CD4-positive, alpha-beta T cell treated with Interleukin-17A for 4 hours (primary cell): Measurements from ENCODE around the gene KPTN.

Experiments
- DNase-seq: peaks from one replicate; pipeline ENCODE4 v3.0.0-alpha.2; 2020; ENCODE audit warnings: mixed read lengths

Gene KPTN

GRCh38 chr19:47464675-47465419 lies 19.2 kb downstream of the KPTN start:
- DNase-seq, result no peak

GRCh38 chr19:47461876-47462275 lies 22.1 kb downstream of the KPTN start:
- no peak for DNase-seq

GRCh38 chr19:47459477-47459876 lies 24.5 kb downstream of the KPTN start:
- DNase-seq, result no peak

DNA sequence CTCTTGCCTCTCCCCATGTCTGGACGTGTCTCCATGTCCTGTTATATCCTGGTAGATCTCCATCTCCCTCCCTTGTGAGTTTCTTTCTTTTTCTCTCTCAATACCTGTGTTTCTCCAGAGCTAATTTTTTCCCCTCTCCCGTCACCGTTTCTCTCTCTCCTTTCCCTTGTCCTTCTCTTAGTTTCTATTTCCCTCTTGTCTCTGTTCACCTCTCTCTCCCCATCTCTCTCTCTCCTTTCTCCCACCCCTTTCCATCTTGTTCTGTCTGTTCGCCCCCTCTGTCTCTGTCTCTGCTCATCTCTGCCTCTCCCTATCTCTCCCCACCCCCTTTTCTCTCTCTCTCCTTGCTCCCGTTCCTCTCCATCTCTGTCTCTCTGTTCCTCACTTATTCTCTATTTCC lies 25.3 kb downstream of the KPTN start:
- no peak for DNase-seq

DNA sequence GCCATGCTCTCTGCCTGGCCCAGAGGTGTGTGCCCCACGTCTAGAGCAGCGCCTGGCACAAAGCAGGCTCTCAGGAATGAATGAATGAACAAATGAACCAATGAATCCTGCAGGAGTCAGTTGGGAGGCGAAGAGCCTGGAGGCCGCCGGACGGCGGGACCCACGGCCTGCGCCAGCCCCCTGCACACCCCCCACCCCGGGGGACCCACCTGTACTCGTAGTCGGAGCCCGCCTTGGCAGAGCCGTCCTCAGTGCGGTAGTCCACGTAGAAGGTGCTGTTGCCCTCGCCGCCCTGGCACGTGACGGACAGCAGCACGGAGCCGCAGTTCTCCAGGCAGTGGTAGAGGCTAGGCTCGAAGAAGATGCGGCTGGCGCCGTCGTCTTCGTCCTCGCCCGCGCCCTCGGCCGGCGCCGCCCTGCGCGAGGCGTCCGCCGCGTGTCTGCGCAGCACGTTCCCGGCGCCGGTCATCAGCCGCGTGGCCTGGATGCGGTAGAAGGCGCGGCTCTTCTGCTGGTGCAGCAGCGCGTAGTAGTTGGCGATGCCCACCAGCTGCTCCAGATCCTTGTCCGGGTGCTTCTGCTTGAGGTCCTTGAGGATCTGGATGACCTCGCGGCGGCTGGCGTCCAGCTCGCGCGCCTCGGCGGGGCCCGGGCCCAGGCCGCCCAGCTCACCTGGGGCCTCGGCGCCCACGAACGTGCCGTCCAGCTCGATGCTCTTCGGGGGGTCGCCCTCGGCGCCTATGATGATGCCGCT lies 27.1 kb downstream of the KPTN start:
- no peak for DNase-seq

- no peak for DNase-seq
Observed at GRCh38 chr19:47450478-47450877, 33.5 kb downstream of the KPTN start.

DNA sequence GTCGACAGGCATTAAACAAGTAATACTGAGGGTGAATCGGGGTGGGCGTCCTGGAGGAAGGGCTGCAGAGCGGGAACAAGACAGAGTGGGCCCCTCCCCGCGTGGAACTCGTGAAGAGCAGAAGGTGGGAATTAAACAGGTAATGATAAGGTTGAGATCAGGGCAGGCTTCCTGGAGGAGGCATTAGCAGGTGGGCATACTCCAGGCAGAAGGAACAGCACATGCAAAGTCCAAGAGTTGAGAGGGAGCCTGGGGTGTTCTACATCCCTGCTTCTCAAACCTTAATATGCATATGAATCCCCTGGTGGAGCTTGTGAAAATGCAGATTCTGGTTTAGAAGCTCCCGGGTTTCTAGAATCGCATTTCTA lies 35.7 kb downstream of the KPTN start:
- no peak for DNase-seq

DNA sequence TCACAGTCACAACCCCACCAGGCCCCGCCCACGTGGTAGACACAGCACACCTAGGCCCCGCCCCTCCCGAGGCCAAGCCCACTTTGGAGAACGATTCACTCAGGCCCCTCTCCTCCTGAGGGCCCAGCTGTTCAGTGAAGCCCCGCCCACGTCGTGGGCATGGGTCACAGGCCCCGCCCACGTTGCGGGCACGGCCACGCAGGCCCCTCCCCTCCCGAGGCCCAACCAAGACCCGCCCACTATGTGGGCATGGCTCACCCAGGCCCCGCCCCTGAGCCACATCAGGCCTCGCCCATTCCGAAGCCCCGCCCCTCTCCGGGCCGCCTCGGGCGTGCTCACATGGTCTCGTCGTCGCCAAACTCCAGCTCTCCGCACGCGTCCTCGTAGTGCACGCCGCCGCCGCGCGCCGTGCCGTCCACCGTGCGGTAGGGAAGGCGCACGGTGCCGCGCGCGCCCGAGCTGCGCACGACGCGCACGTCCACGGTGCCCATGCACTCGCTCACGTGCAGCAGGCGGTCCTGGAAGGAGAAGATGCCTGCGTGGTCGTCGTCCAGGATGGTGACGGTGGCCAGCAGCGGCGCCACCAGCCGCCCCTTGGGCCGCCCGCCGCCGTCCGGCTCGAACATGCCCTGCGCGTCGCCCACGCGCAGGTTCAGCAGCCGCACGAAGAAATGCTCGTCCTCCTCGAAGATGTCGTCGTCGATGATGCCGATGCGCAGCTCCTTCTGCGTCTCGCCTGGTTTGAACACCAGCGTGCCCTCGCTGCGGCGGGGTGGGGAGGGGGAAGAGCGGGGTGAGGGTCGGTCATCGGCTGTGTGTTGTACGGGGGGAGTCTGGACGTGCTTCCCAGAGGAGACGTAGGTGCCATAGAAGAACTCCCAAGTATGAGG lies 36.3 kb downstream of the KPTN start:
- peak; percentile 50 for DNase-seq

GRCh38 chr19:47446534-47447469 lies 37.2 kb downstream of the KPTN start:
- peak; percentile 27 for DNase-seq

GRCh38 chr19:47445937-47446402 lies 38.0 kb downstream of the KPTN start:
- peak; percentile 87 for DNase-seq

DNA sequence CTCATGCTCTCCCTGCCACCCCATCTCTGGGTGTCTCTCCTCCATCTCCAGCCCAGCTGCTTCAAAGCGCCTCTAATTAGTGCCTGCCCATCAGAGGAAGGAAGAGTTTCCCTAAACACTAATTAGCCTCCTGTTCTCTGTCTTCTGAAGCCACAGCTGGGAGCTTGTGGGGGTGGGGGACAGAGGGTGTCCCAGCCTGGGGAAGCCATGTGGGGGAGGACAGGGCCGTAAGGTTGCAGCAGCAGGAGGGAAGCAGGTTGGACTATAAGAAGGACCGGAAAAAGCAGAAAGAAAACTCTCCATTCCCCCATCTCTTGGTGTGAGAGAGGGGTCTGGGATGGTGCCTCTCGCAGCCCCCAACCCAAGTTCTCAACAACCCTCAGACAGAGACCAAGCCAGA lies 38.5 kb downstream of the KPTN start:
- no peak for DNase-seq

- peak; percentile 60 for DNase-seq
Observed at GRCh38 chr19:47444388-47444821, 39.6 kb downstream of the KPTN start.

DNA sequence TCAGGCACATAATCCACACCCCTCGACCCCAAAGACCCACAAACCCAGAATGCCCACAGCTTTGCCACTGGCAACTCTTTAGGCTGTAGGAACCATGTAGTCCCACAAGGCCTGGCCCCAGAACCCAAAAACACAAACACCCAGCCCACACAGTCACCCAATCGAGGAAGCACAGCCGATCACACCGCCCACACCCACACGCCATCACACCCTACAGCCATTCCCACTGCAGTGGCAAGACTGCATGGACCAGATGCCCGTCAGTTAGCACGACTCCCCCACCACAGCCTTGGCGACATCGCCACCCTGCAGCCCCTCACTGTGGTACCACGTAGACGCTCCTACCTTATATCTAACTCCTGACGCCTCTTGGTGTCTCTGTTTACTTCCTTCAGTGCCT lies 40.7 kb downstream of the KPTN start:
- no peak for DNase-seq

GRCh38 chr19:47438793-47439220 lies 45.2 kb downstream of the KPTN start:
- no peak for DNase-seq

DNA sequence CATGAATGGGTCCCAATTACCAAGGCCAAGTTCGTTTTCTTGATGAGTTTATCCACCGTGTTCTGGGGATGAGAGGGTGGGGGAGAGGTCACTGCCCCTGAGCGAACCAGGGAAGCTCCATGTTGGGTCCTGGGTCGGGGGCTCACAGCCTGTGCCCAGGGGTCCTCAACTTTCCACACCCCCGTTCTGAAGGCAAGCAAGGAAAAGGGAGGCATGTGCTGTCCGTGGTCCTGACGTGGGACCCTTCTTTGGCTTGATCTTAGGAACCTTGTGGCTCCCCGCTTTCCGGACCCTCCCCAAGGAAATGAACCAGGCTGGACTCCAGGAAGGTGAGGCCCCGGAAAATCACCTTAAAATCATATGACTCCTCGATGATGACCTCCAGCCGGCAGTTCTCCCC lies 46.5 kb downstream of the KPTN start:
- DNase-seq, result no peak

DNA sequence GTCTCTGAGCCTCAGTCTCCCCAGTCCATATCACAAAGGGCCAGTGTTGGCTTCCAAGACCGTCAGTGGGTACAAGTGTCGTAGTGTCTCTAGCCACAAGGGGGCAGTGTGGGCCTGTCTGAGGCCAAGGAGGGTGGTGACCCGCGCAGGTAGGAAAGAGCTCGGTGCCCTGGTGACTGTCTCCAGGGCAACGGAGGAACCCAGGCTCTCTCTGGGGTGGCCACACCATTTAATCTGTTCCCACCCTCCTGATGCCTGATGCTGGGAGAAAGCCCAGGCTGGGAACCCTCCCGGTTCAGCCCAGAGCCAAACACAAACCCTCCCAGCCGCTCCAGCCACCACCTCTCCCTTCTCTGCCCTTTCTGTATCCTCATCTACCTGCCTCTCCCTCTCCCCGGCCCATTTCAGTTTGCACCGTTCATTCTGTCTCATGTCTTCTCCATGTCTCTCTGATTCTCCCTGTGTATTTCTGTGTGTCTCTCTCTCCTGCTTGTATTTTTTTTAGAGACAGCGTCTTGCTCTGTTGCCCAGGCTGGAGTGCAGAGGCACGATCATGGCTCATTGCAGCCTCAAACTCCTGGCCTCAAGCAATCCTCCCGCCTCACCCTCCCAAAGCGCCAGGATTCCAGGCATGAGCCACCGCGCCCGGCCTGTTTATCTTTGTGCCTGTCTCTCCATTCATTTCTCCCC lies 47.2 kb downstream of the KPTN start:
- peak; percentile 91 for DNase-seq

DNA sequence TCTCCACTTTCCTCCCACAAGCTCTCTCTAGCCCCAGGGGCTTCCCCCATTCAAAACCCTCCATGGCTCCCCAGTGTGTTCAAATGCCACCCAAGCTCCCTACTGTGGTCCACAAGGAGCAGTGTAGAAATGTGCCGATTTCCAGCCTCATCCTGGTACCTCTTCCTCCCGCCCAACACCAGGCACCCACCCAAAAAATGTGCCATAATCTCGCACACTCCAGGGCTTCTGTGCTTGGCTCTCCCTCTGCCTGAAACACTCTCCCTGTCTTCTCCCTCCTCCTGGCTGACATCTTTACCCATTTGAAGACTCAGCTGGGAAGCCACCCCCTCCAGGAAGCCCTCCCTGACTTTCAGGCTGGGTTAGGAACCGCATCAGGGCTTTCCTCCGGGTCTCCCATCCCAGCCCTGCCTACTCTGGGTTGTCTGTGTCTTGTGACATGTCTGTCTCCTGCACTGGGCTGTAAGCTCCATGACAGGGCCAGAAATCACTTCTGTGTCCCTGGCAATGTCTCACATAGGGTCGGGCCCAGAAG lies 48.1 kb downstream of the KPTN start:
- no peak for DNase-seq

GRCh38 chr19:47435196-47435595 lies 48.8 kb downstream of the KPTN start:
- no peak for DNase-seq

DNA sequence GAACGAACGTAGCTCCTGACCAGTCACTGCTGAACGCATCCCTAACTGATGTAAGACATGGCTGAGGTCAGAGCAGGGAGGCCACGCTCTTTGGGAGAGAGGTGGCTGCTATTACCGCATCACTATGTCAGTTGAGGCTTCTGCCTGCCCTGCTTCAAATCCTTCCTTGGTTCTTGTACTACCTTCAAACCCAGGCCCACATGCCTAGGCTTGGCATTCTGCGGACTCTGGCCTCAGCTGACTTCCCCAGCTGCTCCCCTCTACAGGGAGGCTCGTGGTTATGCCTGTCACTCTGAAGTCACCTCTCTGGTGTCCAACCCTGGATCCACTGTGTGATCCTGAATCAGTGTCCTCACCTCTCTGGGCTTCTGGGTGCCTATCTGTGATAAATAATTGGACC lies 49.9 kb downstream of the KPTN start:
- DNase-seq, result no peak

GRCh38 chr19:47433121-47433520 lies 50.9 kb downstream of the KPTN start:
- no peak for DNase-seq

- DNase-seq, result no peak
Observed at GRCh38 chr19:47432499-47432898, 51.5 kb downstream of the KPTN start.
